ENCODE results near the gene PEX7.

DNA sequence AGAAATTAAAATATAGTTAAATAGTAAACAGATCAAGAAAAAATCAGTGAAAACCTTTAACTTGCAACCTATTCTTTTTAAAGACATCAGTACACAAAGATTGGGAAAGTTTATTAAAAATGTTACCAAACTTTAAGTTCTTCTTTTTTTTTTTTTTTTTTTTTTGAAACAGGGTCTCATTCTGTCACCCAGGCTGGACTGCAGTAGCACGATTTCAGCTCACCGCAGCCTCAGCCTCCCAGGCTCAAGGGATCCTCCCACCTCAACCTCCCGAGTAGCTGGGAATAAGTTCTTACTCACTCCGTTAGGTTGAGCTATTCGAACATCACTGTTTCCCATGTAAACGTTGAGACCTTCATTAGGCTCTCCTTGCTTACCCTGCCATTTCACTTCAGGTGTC is 35.7 kb upstream of the PEX7 start:
- TF ChIP-seq, protein P1, sequence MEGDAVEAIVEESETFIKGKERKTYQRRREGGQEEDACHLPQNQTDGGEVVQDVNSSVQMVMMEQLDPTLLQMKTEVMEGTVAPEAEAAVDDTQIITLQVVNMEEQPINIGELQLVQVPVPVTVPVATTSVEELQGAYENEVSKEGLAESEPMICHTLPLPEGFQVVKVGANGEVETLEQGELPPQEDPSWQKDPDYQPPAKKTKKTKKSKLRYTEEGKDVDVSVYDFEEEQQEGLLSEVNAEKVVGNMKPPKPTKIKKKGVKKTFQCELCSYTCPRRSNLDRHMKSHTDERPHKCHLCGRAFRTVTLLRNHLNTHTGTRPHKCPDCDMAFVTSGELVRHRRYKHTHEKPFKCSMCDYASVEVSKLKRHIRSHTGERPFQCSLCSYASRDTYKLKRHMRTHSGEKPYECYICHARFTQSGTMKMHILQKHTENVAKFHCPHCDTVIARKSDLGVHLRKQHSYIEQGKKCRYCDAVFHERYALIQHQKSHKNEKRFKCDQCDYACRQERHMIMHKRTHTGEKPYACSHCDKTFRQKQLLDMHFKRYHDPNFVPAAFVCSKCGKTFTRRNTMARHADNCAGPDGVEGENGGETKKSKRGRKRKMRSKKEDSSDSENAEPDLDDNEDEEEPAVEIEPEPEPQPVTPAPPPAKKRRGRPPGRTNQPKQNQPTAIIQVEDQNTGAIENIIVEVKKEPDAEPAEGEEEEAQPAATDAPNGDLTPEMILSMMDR (conservative IDR thresholded peaks at IDR 0.05; ENCODE audit: low read depth, low read length) = no peak
- TF ChIP-seq EZH2 (IDR thresholded peaks at IDR 0.05; ENCODE audit: low read length, unreplicated experiment) = no peak

All from PC-3 (cell line).